ENCODE results near the gene PTGFRN.

Gene PTGFRN

GRCh38 chr1:116887212-116887611 lies 22.5 kb upstream of the PTGFRN start:
- DNase-seq (ENCODE audit: low read depth in 2 of 2, low spot score in 1 of 2), result no peak

DNA sequence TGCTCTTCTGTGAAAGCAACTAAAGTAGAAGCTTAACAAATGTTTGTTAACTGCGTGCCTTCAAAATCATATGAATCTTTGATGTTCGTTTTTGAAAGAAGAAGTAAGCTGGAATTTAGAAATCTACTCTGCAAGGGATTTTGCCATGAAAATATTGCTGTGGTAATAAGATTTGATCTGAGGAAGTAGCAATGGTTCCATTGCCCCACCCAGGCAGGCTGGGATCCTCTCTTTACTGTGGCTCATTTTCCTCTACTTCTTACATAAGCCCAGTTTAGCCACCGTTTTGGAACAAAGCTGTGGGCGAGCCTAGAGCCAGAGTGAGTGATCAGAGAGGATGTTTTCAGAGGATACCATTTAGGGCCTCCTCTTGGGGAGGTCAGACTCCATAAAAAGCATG lies 20.3 kb upstream of the PTGFRN start:
- no peak for DNase-seq (ENCODE audit: low read depth in 2 of 2, low spot score in 1 of 2)

- no peak for DNase-seq (ENCODE audit: low read depth in 2 of 2, low spot score in 1 of 2)
These were observed 18.2 kb upstream of the PTGFRN start for GRCh38 chr1:116891396-116892079.

- no peak for DNase-seq (ENCODE audit: low read depth in 2 of 2, low spot score in 1 of 2)
These were observed 14.6 kb upstream of the PTGFRN start for GRCh38 chr1:116895073-116895472.

DNA sequence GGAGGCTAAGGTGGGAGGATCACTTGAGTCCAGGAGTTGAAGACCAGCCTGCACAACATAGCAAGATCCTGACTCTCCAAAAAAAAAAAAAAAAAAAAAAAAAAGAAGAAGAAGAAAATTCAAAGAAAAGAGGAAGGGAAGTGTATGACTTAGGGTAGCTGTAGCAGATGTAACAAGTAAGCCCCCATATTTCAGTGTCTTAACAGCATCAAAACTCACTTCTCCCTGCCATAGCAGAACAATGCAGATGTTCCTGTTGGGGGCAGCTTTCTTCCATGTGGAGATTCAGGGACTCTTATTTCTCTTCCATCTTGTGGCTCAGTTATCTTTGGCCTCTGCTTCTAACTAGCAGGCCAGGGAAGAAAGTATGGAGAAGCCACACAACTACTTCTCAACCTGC lies 10.2 kb upstream of the PTGFRN start:
- DNase-seq (ENCODE audit: low read depth in 2 of 2, low spot score in 1 of 2), result no peak

DNA sequence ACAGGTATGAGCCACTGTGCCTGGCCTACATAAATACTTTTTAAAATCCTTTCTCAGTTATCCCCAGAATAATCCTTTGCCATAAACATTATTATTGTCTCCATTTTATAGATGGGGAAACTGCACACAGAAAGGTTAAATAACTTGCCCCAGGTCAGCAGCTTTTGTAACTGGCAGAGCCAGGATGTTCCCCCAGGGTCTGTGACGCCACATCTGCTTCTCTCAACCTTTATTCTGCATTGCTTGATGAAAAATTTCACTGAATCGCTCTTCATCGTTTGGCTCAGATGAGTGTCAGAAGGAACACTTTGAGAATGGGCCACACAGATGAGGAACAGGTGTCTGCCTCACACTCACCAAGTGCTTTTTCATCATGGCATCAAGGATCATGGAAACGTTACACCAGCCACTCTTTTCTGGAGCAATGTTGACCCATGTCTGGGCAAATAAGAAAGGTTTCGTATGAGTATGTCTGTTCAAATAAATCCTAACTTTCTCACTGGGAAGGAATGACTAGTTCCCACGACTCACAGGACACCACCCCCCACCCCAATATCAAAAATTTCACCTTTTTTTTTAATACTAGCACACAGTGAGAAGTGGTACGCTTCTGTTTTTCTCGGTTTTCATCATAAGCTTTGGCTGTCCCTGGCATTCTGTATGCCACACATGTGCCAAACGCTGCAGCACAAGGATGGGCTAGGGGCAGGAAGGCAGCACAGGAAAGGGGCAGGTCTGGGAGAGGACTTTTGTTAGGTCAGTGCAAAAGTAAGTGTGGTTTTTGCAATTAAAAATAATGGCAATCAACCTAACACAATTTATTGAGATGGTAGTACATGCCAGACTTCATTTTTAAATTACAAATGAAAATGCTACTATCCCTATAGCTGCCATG lies 9.0 kb upstream of the PTGFRN start:
- no peak for DNase-seq (ENCODE audit: low read depth in 2 of 2, low spot score in 1 of 2)

GRCh38 chr1:116902027-116902426 lies 7.7 kb upstream of the PTGFRN start:
- DNase-seq (ENCODE audit: low read depth in 2 of 2, low spot score in 1 of 2), result no peak

GRCh38 chr1:116902723-116903383 lies 6.9 kb upstream of the PTGFRN start:
- DNase-seq (ENCODE audit: low read depth in 2 of 2, low spot score in 1 of 2), result no peak

DNA sequence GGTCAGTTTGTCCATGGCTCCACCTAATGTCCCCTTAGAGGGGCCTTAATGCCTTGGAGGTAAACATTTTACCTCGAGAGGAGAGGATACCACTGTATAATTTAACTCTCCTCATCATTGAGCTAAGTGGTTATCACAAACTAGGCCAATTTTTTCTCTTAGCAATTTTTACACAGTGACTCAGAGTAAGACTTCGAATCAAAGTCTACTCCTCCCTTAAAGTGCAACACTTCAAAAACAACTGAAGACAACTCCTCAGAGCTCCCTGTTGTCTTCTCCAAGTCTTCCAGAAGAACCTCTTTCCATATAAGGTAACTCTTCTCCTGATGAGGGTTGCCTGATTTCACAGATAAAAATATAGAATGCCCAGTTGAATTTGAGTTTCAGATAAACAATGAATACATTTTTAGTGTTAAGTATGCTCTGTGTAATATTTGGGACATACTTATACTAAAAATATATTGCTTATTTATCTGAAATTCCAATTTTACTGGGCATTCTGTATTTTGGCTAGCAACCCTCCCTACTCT lies 4.9 kb upstream of the PTGFRN start:
- DNase-seq (ENCODE audit: low read depth in 2 of 2, low spot score in 1 of 2), result no peak

- DNase-seq (ENCODE audit: low read depth in 2 of 2, low spot score in 1 of 2), result no peak
These were observed 2.9 kb upstream of the PTGFRN start for GRCh38 chr1:116906812-116907211.

GRCh38 chr1:116907351-116907750 lies 2.4 kb upstream of the PTGFRN start:
- DNase-seq (ENCODE audit: low read depth in 2 of 2, low spot score in 1 of 2), result no peak

- DNase-seq (ENCODE audit: low read depth in 2 of 2, low spot score in 1 of 2), result no peak
These were observed 1.4 kb upstream of the PTGFRN start for GRCh38 chr1:116908266-116908665.

- no peak for DNase-seq (ENCODE audit: low read depth in 2 of 2, low spot score in 1 of 2)
These were observed 750 bp upstream of the PTGFRN start for GRCh38 chr1:116908820-116909511.

DNA sequence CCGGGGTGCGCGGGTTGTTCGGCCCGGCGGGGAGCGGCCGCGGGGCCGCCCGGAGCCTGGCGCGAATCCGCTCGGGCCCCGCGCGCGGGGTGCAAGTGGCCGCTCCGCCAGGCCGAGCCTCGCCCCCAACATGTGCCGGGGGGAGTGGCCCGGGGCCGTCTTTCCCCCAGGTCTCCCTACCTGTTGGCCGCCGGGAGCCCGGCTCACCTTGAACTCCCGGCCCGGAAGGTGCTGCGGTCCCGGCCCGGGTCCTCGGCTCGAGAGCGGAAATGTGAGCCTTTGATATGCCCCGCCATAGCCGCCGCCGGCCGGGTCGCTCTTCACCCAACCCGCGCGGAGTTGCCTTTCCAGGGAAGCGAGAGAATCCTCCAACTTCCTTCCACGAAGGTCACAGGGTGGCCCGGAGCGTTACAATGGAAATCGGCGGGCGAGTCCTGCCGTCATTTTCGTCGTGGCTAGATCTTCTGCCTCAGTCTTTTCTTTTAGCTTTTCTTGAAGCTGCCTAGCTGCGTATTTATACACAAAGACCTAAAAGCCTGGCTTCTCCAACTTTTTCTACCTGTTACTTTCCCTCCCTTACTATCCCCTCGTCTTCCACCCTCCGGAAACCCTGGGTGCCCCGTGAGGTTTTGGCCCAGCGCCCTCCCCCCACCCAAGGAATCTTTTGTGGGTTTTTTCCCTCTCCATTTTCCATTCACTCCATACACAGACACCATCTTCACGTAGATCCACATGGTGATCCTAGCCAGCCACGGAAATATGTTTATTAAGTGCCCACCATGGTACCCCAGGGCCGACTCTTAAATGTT lies 867 bp downstream of the PTGFRN start:
- no peak for DNase-seq (ENCODE audit: low read depth in 2 of 2, low spot score in 1 of 2)

DNA sequence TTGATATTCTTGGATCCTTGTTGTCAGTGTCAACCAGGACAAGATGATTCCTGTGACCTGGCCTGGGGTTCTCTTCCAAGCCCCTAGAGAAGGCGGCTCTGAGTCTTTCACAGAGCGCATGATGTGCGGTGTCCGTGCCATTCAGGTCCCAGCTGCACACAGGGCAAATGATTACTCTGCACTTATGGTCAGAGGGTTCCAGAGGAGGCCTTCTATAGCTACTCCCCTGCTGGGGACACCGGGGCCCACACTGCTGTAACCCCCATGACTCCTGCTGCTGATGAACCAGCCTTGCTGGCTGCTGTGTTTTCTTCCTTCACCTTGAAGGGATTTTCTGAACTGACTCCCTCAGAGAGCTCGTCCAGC lies 1.5 kb downstream of the PTGFRN start:
- no peak for DNase-seq (ENCODE audit: low read depth in 2 of 2, low spot score in 1 of 2)

DNA sequence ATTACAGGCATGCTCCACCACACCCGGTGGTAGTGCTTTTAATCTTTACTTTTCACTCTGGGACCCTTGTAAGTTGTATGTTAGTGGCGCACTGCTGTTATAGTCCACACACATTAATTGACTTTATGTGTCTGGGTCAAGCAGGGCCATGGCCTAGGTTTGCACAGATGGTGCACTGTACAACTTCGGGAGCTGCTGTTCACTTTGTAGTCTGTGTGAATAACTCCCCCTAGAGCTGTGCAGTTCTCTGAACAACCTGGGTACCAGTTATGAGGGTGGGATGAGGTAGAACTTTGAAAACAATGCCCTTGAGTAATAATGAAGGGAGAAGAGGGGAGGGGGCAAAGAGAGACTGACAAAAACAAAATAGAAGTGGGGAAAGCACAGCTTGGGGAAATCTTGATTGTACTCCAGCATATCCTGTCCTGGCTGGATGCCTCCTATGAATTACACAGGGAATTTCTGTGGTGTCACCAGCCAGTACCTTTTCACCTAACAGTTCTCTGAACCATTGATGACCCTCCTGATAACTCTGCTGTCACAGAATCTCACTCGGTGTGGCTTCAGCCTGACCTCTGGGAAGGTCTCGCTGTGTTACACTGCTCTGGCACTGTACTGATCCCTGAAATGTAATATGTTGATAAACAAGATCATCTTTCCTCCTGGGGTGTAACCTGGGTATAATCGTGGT lies 2.2 kb downstream of the PTGFRN start:
- no peak for DNase-seq (ENCODE audit: low read depth in 2 of 2, low spot score in 1 of 2)

DNA sequence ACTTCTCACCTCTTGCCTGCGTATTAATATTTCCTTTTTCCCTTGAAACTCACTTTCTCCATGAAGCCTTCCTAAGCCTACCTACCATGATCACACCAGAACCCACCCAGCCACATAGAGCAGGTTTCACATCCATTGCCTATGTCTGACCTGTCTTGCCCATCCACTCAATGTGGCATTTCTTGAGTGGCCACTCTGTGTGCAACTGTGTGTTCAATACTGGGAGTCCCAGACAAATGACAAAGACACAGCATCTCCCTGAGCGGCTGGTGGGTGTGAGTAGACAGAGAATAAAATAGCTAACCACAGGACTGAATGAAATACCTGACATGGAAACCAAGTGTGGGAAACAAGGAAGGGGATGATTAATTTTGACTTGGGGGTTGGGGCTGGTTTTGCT lies 3.1 kb downstream of the PTGFRN start:
- no peak for DNase-seq (ENCODE audit: low read depth in 2 of 2, low spot score in 1 of 2)

DNA sequence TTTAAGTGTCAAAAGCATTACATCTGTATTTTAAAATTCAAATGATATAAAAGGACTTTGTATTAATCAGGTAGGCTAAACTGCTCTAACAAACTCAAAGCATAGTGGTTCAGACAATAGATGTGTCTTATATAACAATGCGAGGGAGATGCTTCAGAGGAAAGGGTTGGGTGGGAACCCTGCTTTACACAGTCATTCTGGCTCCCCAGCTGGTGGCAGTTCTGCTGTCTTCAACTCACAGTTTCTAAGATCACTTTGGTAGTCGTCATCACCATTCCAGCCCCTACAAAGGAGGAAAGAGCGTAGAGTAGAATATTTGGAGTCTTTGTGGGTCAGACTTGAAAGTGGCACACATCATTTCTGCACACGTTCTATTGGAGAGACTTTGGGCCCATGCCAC lies 4.2 kb downstream of the PTGFRN start:
- no peak for DNase-seq (ENCODE audit: low read depth in 2 of 2, low spot score in 1 of 2)

- DNase-seq (ENCODE audit: low read depth in 2 of 2, low spot score in 1 of 2), result no peak
These were observed 5.0 kb downstream of the PTGFRN start for GRCh38 chr1:116914667-116915066.

Measured in stimulated activated CD8-positive, alpha-beta memory T cell treated with anti-CD3 and anti-CD28 coated beads, Interleukin-4, amount 100 ng/mL, for 4 hours (primary cell).